NCI-H146 (cell line): ENCODE results near the gene AEBP1.

Experiments used
- DNase-seq: peaks from one replicate; lab custom pipeline; 2025; lab: John Stamatoyannopoulos, UW

AEBP1 gene

GRCh38 chr7:44156453-44157010, 52.4 kb downstream of the AEBP1 start:
- no peak for DNase-seq

- DNase-seq = no peak
Measured at GRCh38 chr7:44157116-44158080, 53.3 kb downstream of the AEBP1 start.

GRCh38 chr7:44158096-44158872, 54.1 kb downstream of the AEBP1 start:
- no peak for DNase-seq

GRCh38 chr7:44158873-44159631, 54.9 kb downstream of the AEBP1 start:
- no peak for DNase-seq

- DNase-seq = no peak
Measured at GRCh38 chr7:44159824-44160630, 55.9 kb downstream of the AEBP1 start.

GRCh38 chr7:44161371-44161770, 57.2 kb downstream of the AEBP1 start:
- DNase-seq = no peak

GRCh38 chr7:44162179-44162578, 58.0 kb downstream of the AEBP1 start:
- DNase-seq = no peak

GRCh38 chr7:44162785-44163395, 58.7 kb downstream of the AEBP1 start:
- no peak for DNase-seq

GRCh38 chr7:44163591-44163990, 59.4 kb downstream of the AEBP1 start:
- DNase-seq = peak; percentile 68
